OCI-LY1 (cell line): ENCODE measurements around the gene KPNA3.

Experiments used
- H2AFZ ChIP-seq: fragments of 200-600 bp; sonication (generic), shearing (Covaris generic); 2 replicates; pipeline ENCODE4 v1.6.0; 2014; ENCODE audit warnings: antibody characterized with exemption, mild to moderate bottlenecking, low read length
- H3F3A ChIP-seq: fragments of 200-600 bp; sonication (generic), shearing (Covaris generic); 2 replicates; pipeline ENCODE4 v1.6.0; 2014; ENCODE audit warnings: mild to moderate bottlenecking, antibody characterized with exemption, low read length, moderate library complexity; ENCODE audit not compliant: insufficient read depth
- H3K27ac ChIP-seq: fragments of 200-600 bp; sonication (generic); 2 replicates; pipeline ENCODE4 v1.5.1; 2014; ENCODE audit warnings: low read length, mixed run types, mild to moderate bottlenecking, low read depth; ENCODE audit not compliant: poor library complexity, severe bottlenecking
- H3K27me3 ChIP-seq: fragments of 200-600 bp; sonication (generic); 2 replicates; pipeline ENCODE4 v1.6.0; 2014; ENCODE audit warnings: antibody characterized with exemption, mild to moderate bottlenecking, low read length, moderate library complexity; ENCODE audit not compliant: insufficient read depth
- H3K36me3 ChIP-seq: fragments of 200-600 bp; sonication (generic); 2 replicates; pipeline ENCODE4 v1.6.1; 2014; ENCODE audit warnings: mild to moderate bottlenecking, antibody characterized with exemption, low read length, moderate library complexity, mixed read lengths; ENCODE audit not compliant: insufficient read depth
- H3K4me1 ChIP-seq: fragments of 200-600 bp; sonication (generic); 2 replicates; pipeline ENCODE4 v1.5.1; 2014; ENCODE audit warnings: mild to moderate bottlenecking, low read length, moderate library complexity; ENCODE audit not compliant: insufficient read depth, severe bottlenecking
- H3K4me2 ChIP-seq: fragments of 200-600 bp; sonication (generic), shearing (Covaris generic); 2 replicates; pipeline ENCODE4 v1.6.1; 2014; ENCODE audit warnings: low read length
- H3K4me3 ChIP-seq: fragments of 200-600 bp; sonication (generic); 2 replicates; pipeline ENCODE4 v1.5.1; 2014; ENCODE audit warnings: low read length, low read depth, mild to moderate bottlenecking, mixed read lengths; ENCODE audit not compliant: poor library complexity, severe bottlenecking
- H3K79me2 ChIP-seq: fragments of 200-600 bp; shearing (Covaris generic); 2 replicates; pipeline ENCODE4 v1.6.1; 2016; ENCODE audit warnings: mixed run types, low read length, mixed read lengths; ENCODE audit not compliant: insufficient read depth
- H3K9ac ChIP-seq: fragments of 200-600 bp; sonication (generic), shearing (Covaris generic); 2 replicates; pipeline ENCODE4 v1.6.1; 2014; ENCODE audit warnings: mild to moderate bottlenecking, low read length, mixed read lengths
- H3K9me2 ChIP-seq: fragments of 200-600 bp; sonication (generic), shearing (Covaris generic); 2 replicates; pipeline ENCODE4 v1.6.1; 2014; ENCODE audit warnings: low read depth, mild to moderate bottlenecking, low read length, mixed read lengths
- H3K9me3 ChIP-seq: fragments of 200-600 bp; shearing (Covaris generic); 2 replicates; pipeline ENCODE4 v1.6.1; 2014; ENCODE audit warnings: low read length, mixed read lengths
- H4K20me1 ChIP-seq: fragments of 200-600 bp; sonication (generic), shearing (Covaris generic); 2 replicates; pipeline ENCODE4 v1.6.0; 2016; ENCODE audit warnings: mild to moderate bottlenecking, low read length; ENCODE audit not compliant: insufficient read depth
- EZH2 ChIP-seq: fragments of 200-600 bp; sonication (generic), shearing (Covaris generic); IDR thresholded peaks from 2 replicates; pipeline ENCODE4 v1.8.0; 2017; ENCODE audit warnings: borderline replicate concordance, mixed run types, mild to moderate bottlenecking, antibody characterized with exemption, low read length, moderate library complexity, mixed read lengths
- TF ChIP-seq, protein P1 (sequence below): fragments of 200-600 bp; sonication (generic), shearing (Covaris generic); IDR thresholded peaks from 2 replicates; pipeline ENCODE4 v1.5.1; 2017; ENCODE audit warnings: mild to moderate bottlenecking, antibody characterized with exemption, low read length, moderate library complexity, mixed read lengths

The KPNA3 gene

DNA sequence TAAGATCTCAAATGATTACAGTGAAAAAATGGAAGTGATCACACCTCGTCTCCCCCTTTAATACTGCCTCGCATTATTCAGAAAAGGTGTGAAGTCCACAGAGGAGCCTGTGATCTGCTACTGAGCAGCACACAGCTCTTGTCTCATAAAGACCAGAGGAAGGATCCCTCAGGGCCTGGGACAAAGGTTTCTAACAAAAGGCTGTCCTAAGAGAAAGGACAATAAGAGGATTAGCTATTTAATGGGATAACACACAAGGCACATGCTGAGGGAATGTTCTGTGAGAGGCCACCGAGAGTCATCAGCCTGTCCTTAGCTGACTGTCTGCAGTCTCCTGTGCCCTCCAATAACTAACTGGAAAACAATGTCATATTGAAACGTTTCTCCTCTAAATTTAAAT is 127.9 kb downstream of the KPNA3 start:
- Histone ChIP-seq H3K4me2 (no peak overlapping the region), H2AFZ (no peak overlapping the region), H3K79me2 (no peaks in the 10 kb centered on the region), H3K27ac (no peak overlapping the region), H3K27me3 (no peaks in the 10 kb centered on the region), H3K9me2 (no peaks in the 10 kb centered on the region), H4K20me1 (no peaks in the 10 kb centered on the region), H3K9me3 (no peaks in the 10 kb centered on the region), H3K4me3 (no peak overlapping the region), H3F3A (no peaks in the 10 kb centered on the region), H3K4me1 (no peaks in the 10 kb centered on the region), H3K36me3 (peaks cover 51% of the 10 kb centered on the region), H3K9ac (no peak overlapping the region)
- TF ChIP-seq EZH2 = no peak
- TF ChIP-seq, protein P1, sequence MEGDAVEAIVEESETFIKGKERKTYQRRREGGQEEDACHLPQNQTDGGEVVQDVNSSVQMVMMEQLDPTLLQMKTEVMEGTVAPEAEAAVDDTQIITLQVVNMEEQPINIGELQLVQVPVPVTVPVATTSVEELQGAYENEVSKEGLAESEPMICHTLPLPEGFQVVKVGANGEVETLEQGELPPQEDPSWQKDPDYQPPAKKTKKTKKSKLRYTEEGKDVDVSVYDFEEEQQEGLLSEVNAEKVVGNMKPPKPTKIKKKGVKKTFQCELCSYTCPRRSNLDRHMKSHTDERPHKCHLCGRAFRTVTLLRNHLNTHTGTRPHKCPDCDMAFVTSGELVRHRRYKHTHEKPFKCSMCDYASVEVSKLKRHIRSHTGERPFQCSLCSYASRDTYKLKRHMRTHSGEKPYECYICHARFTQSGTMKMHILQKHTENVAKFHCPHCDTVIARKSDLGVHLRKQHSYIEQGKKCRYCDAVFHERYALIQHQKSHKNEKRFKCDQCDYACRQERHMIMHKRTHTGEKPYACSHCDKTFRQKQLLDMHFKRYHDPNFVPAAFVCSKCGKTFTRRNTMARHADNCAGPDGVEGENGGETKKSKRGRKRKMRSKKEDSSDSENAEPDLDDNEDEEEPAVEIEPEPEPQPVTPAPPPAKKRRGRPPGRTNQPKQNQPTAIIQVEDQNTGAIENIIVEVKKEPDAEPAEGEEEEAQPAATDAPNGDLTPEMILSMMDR = no peak

DNA sequence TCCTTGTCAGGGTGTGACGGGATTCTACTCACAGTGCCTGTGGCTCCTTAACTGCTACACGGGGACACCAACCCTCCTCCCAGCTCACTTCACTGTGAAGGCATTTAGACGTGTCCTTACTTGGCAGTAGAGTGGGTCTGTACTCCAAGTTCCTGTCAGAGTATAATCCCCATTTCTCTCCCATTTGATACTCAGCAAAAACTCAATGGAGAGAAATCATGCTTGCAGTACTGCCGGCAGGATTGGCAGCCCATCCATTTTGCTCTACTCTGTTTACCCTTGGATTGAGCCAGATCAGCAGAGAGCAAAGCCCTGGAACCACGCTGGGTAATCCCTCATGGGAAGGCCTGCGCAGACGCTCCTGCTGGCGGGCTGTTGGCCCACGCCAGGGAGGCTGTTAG is 135.2 kb downstream of the KPNA3 start:
- H2AFZ ChIP-seq = no peak overlapping the region
- TF ChIP-seq EZH2 = no peak
- TF ChIP-seq, protein P1 = no peak
- H3K79me2 ChIP-seq = no peaks in the 10 kb centered on the region
- peaks cover 21% of the 10 kb centered on the region; the same call in 1 of the 2 replicates for H3K36me3 ChIP-seq
- H3K27ac ChIP-seq = no peak overlapping the region
- no peaks in the 10 kb centered on the region for H3K27me3 ChIP-seq
- H3K9me3 ChIP-seq = no peaks in the 10 kb centered on the region
- H3K4me1 ChIP-seq = no peaks in the 10 kb centered on the region
- H4K20me1 ChIP-seq = no peaks in the 10 kb centered on the region
- no peak overlapping the region for H3K4me3 ChIP-seq
- no peak overlapping the region for H3K4me2 ChIP-seq
- no peak overlapping the region for H3K9ac ChIP-seq
- H3K9me2 ChIP-seq = no peaks in the 10 kb centered on the region
- no peaks in the 10 kb centered on the region for H3F3A ChIP-seq

DNA sequence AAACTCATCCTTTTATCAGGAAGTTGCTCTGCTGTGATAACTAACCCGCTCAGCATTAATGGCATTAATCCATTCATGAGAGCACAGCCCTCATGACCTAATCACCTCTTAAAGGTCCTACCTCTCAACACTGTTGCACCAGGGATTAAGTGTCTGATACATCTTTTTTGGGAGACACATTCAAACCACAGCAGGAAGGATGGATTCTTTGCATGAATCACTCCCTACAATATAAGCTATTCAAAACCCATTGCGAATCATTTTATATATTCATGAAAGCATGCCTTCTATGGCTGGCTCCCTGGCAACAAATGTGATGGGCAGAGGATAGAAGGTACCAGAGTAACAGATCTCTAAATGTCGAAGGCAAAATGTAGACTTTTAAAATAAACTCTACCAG is 136.6 kb downstream of the KPNA3 start:
- no peaks in the 10 kb centered on the region for H3K79me2 ChIP-seq
- TF ChIP-seq, protein P1 = no peak
- no peak for TF ChIP-seq EZH2
- no peaks in the 10 kb centered on the region for H3K27me3 ChIP-seq
- H4K20me1 ChIP-seq = no peaks in the 10 kb centered on the region
- H3K4me3 ChIP-seq = no peak overlapping the region
- no peak overlapping the region for H3K9ac ChIP-seq
- H3K9me3 ChIP-seq = no peaks in the 10 kb centered on the region
- H3F3A ChIP-seq = no peaks in the 10 kb centered on the region
- H3K27ac ChIP-seq = no peak overlapping the region
- no peaks in the 10 kb centered on the region for H3K9me2 ChIP-seq
- no peak overlapping the region for H3K4me2 ChIP-seq
- H2AFZ ChIP-seq = no peak overlapping the region
- H3K4me1 ChIP-seq = no peaks in the 10 kb centered on the region
- peaks cover 10% of the 10 kb centered on the region; the same call in 1 of the 2 replicates for H3K36me3 ChIP-seq
